GM06990 (cell line): ENCODE measurements around the gene C16orf92.

Experiments
- DNase-seq: peaks from one replicate; pipeline ENCODE4 v3.0.0-alpha.2; 2011; ENCODE audit not compliant: insufficient read length; ENCODE audit errors: extremely low read depth
- H3K27me3 ChIP-seq: replicated peaks from 2 replicates; pipeline ENCODE4 v1.6.0; 2011; ENCODE audit warnings: low read length; ENCODE audit not compliant: control insufficient read depth, insufficient read depth
- H3K36me3 ChIP-seq: 2 replicates; pipeline ENCODE4 v1.5.1; 2011; ENCODE audit warnings: low read length; ENCODE audit not compliant: control insufficient read depth, insufficient read depth
- H3K4me3 ChIP-seq: replicated peaks from 2 replicates; pipeline ENCODE4 v1.5.1; 2011; ENCODE audit warnings: low read depth, mild to moderate bottlenecking, control low read depth, low read length
- TF ChIP-seq, protein P1 (sequence below): IDR thresholded peaks from 2 replicates; pipeline ENCODE4 v1.5.1; 2011; ENCODE audit warnings: low read length, control low read depth, mild to moderate bottlenecking, inconsistent platforms; ENCODE audit not compliant: insufficient read depth, poor library complexity, severe bottlenecking

The C16orf92 gene, protein sequence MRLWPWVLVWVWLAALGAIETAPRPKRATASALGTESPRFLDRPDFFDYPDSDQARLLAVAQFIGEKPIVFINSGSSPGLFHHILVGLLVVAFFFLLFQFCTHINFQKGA

GRCh38 chr16:30022887-30023286 is at the start of gene C16orf92:
TSS of gene C16orf92 (plus strand) at chr16:30023198. CDS start at chr16:30023341, 143 bp downstream.
- Histone ChIP-seq H3K4me3 (no peak within 1 kb of the TSS), H3K27me3 (no peaks in the 10 kb centered on the region; the same call in none of the 2 replicates), H3K36me3 (no peaks in the 10 kb centered on the region)
- TF ChIP-seq, protein P1, sequence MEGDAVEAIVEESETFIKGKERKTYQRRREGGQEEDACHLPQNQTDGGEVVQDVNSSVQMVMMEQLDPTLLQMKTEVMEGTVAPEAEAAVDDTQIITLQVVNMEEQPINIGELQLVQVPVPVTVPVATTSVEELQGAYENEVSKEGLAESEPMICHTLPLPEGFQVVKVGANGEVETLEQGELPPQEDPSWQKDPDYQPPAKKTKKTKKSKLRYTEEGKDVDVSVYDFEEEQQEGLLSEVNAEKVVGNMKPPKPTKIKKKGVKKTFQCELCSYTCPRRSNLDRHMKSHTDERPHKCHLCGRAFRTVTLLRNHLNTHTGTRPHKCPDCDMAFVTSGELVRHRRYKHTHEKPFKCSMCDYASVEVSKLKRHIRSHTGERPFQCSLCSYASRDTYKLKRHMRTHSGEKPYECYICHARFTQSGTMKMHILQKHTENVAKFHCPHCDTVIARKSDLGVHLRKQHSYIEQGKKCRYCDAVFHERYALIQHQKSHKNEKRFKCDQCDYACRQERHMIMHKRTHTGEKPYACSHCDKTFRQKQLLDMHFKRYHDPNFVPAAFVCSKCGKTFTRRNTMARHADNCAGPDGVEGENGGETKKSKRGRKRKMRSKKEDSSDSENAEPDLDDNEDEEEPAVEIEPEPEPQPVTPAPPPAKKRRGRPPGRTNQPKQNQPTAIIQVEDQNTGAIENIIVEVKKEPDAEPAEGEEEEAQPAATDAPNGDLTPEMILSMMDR, result no peak
- DNase-seq, result no peak

DNA sequence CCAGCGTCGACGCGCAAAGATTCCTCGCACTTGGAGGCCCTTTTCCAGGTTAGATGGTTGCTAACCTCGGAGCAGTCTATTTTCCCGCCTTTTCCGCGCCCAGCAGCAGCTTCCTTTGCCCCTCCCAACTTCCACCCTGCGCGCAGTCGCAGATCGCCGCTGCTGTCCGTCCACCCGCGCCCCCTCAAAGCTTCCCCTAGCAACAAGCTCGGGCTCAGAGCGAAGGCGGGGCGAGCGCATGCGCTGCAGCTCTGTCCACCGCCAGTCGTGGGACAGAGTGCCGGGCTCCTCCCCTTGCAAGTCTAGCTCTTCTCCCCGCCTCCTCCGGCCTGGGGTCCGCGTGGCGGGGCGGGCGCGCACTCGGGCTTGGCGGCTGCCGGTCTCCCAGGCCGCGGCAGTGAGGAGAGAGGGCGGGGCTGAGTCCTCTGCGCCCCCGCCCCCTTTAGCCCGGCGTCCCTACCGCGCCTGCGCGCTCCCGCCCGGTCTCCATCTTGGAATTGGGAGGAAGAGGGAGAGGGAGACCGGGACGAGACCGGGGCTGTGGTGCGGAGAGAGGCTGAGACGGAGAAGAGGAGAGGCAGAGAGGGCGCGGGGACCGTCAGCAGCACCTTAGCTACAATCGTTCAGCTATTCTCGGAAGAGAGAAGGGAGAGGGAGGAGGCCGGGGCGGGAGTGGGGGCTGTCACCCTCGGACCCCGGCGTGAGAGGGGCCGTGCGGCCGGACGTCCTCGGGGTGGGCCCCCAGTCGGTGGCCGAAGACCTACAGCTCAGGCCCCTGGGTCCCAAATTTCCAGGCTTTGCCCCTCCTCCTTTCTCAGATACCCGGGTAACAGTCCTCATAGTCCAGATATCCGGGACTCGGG is 49.4 kb upstream of the C16orf92 start, which contains the start of gene TAOK2:
Gene TAOK2, plus strand, starts transcription at position 485 of the 863 bp plus-strand sequence. CDS start 3,905 bp downstream, outside the sequence.
- H3K27me3 ChIP-seq, result no peaks in the 10 kb centered on the region
- H3K36me3 ChIP-seq, result peaks cover 7% of the 10 kb centered on the region
- TF ChIP-seq, protein P1, result no peak
- peak; percentile 100 for DNase-seq
- peak within 1 kb of the TSS; percentile 97 for H3K4me3 ChIP-seq

DNA sequence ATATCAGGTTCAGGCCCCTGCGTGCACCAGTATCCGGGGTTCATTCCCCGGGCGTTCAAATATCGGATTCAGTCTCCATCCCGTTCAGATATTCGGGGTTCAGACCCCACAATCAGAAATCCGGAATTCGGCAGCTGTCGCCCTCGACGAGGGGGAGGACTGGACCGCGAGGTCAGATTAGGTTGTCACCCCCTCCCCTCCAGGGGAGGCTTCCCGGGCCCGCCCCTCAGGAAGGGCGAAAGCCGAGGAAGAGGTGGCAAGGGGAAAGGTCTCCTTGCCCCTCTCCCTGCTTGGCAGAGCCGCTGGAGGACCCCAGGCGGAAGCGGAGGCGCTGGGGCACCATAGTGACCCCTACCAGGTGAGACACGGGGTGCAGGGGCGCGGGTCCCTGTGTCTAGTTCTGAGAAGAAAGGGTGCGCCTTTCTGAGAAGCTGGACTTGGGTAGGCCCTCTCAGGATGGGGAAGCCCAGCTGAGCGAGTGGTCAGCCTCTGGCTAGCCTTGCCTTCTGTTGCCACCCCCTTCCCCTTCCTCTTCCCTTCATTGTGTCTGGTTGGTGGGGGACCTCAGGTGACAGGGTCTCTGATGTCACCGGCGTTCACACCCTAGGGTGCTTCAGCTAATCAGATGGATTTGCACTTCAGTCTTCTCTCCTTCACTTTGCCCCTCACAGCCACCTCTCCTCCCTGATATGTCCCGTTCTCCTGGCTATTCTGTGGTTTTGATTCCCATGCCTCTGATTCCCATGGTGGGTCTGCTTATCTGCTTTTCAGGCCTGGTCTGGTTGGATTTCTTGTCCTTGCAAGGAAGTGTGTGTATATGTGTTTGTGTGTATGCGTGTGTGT is 48.5 kb upstream of the C16orf92 start:
- Histone ChIP-seq H3K4me3 (peak overlapping the region; percentile 97), H3K36me3 (peaks cover 14% of the 10 kb centered on the region), H3K27me3 (no peaks in the 10 kb centered on the region)
- no peak for DNase-seq
- TF ChIP-seq, protein P1, result no peak

DNA sequence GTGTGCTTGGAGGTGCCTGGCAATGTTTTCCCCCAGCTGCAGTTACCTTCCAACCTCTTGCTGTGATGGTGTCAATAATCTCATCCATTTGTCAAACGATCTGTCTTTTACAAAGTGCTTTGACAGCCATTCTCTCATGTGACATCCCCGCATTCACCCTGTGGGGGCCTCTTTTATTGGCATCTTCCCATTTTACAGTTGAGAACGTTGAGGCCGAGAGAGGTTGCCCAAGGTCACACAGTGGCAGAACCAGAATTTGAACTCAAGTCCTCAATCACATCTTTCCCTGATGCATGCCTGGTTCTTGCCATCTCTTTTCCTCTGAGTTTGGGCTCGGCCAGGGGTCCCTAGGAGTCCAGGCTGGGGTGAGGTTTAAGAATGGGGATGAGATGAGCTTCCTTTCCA is 47.9 kb upstream of the C16orf92 start:
- H3K27me3 ChIP-seq, result no peaks in the 10 kb centered on the region
- TF ChIP-seq, protein P1, result no peak
- no peak for DNase-seq
- peaks cover 18% of the 10 kb centered on the region for H3K36me3 ChIP-seq
- peak overlapping the region; percentile 97 for H3K4me3 ChIP-seq

DNA sequence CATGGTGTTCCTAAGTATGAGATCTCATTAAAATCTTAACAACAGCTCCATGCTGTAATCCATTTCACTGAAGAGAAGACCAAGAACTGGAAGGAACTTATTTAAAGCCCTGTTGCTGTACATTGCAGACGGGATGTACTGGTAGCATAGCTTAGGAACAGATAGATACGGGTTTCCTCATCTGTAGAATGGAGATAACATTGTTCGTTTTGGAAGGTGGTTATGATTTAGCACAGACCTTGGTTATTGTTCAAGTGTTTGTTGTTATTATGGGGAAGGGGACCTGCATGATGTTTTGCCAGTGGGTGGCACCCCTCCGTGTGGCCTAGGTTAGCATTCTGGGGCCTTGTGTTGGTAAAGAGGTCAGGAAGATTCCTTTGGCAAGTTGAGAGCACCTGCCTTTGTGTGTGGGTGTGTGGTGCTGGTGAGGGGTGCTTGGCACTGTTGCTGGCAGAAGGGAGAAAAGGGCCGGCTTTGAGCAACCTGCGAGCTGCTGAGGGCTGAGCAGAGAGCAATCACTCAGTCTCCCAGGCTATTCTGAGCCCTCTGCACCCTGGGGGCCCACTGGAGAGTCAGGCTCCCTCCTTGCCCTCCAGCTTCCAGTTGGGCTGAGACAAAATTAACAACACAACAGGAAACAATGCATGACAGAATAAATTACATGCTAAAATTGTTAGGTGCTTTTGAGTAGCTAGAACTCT is 47.0 kb upstream of the C16orf92 start:
- TF ChIP-seq, protein P1, result no peak
- Histone ChIP-seq H3K27me3 (no peaks in the 10 kb centered on the region), H3K4me3 (peak overlapping the region; percentile 97), H3K36me3 (peaks cover 21% of the 10 kb centered on the region)
- DNase-seq, result no peak
